CD4-positive, alpha-beta T cell treated with Interleukin-4 for 4 hours (primary cell): ENCODE measurements around the gene LIN28A.

Experiments used
- DNase-seq: peaks from one replicate; pipeline ENCODE4 v3.0.0-alpha.2; 2020

The LIN28A gene

DNA sequence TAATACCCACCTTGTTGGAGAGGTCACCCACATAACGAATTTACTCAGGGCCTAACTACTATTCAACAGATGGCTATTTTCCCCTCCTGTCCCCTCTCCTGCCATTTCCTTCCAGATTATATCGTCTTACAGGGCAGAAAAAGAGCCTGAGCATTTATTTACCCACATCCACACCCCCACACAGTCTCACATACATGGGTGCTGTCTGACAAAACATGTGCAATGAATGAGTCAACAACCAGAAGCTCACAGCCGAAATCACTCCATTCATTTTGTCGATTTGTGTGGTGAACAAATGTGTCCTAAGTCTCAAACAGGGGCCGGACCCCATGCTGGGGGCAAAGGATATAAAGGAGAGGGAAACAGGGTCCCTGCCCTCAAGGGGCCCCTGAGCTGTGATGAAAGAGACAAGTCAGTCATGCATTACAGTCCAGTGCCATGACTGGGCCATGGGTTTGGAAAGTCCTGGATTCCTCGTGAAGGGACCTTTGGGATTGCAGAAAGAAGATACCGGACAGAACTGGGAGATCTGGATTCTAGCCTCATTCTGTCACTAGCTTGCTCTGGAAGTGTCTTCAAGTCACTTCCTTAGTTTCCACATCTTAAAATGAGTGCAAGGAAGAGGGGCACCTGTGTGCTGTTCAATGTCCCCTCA, 21.7 kb upstream of the LIN28A start:
- no peak for DNase-seq

DNA sequence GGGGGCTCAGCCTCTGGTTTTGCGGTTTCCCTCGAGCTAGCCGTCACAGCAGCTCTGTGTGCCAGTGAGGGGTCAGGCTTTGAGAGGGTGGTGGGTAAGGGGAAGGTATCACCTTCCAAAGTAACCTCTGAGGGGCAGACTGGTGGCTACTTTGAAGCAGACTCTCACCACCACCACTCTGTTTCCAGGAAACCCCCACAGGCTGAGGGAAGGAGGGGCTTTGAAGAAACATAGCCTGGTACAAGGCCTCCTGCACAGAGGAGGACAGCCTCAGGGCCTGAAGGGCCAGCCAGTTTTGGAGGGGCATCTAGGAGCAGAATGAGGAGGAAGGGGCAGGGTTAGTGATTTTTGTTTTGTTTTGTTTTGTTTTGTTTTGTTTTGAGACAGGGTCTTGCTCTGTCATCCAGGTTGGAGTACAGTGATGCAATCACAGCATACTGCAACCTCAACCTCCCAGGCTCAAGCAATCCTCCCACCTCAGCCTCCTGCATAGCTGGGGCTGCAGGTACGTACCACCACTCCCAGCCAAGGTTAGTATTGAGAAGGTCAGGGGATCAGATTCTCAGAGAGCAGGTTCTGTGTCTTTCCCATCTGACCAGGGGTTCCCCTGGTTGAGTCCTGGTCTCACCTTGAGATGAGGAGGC, 20.9 kb upstream of the LIN28A start:
- DNase-seq: no peak

DNA sequence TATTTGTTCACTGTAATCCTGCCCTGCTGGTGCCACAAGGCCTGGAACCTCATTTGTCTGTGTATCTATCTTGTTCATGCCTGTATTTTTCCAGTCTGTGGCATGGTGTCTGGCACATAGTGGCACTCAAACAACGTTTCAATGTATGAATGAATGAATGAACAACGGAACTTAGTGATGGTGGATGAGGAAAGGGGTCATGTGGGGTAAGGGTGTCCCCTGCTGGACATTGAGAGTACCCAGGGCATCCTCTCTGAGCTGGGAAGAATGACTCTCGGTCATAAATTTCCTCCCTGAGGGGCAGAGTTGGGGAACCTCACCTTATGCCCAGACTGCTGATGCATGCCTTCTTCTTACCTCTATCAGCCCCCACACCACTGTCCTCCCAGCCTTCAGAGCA, 19.2 kb upstream of the LIN28A start:
- DNase-seq: peak; percentile 53

DNA sequence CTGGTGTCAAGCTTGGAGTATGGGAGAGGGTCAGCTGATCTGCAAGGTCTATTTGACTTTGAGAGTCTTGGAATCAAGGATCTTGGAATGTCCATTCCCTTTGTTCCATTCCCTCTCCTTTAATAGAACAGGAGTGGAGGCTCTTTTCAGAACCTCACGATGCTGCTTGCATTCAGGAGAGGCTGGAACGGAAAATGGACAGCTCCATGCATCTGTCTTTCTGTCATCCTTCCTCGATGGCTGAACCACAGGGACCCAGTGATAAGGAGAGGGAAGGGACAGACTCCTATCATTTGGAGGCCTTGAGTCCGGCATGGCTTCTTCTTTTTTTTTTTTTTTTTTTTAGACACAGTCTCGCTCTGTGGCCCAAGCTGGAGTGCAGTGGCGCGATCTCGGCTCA, 14.9 kb upstream of the LIN28A start:
- DNase-seq: no peak

DNA sequence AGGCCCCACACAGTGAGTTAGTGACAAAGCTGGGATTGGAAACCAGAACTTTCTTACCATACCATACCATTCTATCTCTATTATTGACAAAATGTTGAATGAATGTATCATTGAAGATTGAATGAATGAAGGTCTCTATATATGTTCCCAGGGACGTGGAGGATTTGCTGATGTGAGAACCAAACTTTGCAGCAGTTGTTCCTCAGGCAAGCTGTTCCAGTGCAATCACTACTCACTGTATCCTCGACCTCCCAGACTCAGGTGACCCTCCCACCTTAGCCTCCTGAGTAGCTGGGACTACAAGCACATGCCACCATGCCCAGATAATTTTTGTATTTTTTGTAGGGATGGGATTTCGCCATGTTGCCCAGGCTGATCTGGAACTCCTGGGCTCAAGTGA, 11.6 kb upstream of the LIN28A start:
- DNase-seq: no peak

DNA sequence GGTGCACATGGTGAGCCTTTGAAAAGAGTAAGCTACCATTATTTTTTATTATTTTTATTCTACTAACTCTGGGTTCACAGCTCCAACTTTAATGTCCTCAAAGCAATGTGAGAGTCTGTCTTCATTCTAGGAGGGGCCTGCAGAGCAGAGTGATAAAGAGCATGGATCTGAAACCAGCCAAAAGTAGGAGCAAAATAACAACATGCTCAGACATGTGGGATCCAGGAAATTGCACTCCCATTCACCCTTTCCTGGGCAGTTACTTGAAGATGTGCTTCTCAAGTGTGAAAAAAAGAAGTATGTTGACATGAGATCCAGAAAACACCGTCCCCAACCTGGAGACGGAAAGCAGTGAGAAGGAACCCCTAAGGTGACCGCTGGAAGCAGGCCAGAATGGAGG, 8.7 kb upstream of the LIN28A start:
- no peak for DNase-seq

DNA sequence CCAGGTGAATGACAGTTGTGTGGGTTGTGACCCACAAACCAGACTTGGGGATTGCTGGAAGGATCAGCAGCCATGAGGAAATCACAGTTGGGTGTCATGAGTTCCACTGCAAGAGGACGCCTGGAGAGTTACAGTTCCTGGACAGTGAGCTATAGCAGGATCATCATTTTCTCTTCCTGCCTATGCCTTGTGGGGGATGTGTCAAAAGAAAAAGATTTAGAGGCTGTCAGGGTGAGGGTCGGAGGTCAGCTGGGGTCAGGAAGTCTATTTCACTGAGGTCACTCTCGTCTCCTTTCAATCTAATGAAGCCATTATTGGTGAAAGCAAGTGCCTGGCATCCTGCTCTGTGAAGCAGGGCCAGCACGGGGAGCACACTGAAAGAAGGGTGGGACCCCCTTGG, 7.0 kb upstream of the LIN28A start:
- DNase-seq: no peak

DNA sequence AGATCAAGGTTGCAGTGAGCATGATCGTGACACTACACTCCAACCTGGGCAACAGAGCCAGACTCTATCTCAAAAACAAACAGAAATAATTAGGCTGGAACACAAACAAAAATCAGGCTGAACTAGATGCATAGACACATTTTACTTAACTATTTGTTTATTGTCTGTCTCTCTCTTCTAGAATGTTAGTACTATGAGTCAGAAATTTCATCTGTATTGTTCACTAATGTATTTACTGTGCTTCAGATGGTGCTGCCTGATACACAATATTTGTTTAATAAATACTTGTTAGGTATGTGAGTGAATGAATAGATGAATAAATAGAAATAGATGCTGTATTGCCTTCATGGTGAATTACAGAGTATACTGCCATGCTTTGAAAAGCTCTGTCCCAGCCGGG, 6.0 kb upstream of the LIN28A start:
- DNase-seq: no peak

DNA sequence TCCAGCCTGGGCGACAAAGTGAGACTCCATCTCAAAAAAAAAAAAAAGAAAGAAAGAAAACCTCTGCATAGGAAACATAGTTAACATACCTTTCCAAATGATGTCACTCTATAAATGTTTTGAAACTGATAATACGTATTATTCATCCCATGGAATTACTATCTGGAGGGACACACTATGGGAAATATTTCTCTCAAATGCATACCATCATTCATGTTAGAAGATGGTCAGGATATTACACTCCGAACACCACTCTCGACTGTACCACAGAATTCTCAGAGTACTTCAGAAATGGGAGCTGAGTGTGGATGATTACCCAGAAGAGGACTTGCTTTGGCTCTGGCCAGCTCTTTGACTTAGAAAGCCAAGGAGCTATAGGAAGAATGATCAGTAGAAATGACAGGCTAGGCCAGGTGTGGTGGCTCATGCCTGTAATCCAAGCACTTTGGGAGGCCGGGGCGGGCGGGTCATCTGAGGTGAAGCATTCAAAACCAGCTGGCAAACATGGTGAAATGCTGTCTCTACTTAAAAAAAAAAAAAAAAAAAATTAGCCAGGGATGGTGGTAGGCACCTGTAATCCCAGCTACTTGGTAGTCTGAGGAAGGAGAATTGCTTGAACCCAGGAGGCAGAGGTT, 5.2 kb upstream of the LIN28A start:
- no peak for DNase-seq

DNA sequence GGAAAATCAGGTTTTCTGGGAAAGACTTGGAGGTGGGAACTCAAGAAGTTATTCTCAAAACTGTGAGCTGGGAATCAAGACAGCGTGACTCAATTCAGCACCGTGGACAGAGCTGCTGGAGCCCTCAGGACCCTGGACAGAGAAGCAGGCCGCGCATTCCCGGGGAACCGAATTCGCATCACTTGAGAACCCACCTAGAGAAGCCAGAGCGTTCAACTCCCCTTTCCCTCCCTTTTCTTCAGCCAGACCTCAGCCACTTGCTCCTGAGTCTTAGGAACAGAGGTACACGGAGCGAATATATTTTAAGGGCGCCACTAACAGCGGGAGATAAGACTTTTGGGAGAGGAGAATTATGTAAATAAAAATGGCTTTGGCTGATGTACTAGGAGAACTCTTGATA, 2.0 kb upstream of the LIN28A start:
- peak; percentile 79 for DNase-seq

DNA sequence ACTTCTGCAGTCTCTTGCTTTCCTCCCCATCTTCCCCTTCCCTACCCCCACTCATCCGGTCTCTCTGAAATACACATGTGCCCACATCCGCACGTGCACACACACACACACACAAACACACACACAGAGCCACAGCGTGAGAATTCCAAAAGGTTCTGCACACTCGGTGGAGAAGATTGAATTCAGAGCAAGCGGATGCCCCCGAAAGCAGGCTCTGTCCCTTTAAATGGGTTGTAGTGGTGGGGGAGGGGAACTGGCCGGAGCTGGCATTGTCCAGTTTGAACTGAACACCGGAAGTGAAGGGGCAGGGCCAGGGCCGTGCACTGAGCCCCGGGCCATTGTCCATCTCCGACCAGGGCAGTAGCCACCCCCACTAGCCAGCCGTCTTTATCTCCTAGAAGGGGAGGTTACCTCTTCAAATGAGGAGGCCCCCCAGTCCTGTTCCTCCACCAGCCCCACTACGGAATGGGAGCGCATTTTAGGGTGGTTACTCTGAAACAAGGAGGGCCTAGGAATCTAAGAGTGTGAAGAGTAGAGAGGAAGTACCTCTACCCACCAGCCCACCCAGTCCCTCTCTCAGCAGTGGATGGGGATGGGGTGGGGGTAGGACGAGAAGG, 1.3 kb upstream of the LIN28A start:
- DNase-seq: no peak

DNA sequence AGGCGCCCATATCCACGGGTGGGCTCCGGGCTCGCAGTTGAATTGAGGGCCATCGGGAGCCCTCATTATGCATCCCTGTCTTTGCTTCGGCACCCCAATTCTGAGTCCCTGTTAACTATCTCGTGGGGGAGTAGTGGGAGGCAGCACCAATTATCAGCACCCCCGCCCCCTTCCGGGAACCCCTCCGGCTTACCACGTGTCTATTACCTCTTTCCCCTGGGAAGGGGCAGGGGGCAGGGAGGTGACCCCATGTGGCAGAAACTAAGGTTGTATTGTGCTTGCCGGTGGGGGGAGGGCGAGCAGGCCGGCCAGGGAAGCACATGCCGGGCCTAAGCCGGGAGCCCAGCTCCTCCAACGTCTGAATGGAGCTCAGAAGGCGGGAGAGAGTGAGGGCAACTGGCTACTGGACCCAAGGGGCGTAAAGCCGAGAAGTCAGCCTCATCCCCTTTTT, 1.0 kb downstream of the LIN28A start:
- no peak for DNase-seq

DNA sequence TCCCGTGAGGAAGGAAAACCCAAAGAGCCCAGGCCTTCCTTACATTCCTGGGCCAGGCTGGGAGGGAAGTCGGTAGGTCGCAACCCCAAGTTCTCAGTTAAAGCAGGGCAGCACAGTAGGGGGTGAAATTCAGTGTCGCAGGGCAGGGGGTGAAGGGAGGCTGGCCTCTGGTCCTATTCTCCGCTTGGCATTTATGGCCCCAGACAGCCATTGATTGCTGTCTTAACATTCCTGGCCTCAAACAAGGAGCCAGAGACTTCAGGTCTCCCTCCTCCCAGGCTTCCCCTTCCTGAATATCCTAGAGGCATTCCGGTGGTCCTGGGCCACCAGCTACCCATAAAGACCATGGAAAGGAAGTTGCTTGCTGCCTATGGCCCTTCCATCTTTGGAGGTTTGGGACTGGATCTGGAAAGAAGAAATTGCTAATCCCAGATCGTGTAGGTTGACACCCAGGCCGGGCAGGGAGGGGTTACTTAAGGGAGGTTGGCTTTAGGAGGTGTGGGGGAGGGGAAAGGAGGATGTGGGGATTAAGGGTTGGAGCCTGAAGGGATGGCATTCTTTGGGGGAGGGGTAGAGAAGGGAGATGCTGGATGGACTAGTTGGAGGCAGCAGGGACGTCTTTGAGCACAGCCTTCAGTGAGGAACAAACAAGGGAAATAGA, 1.7 kb downstream of the LIN28A start:
- DNase-seq: no peak

DNA sequence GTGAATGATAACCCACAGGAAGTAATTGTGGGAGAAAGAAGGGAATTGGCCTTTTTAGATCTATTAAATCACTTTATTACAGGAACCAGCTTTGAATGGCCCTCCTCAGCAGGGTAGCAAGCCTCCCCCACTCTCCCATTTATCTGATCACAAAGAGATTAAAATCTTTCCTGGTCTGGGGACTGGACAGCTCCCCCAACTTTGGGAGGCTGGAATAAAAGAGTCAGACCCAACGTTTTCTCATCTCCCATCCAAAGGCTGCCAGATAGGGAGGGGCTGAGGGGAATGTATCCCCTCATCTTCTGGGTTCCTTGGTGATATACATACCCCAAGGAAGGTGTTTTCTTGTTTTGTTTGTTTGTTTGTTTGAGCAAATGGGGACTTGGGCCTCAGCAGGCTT, 2.4 kb downstream of the LIN28A start:
- DNase-seq: no peak

DNA sequence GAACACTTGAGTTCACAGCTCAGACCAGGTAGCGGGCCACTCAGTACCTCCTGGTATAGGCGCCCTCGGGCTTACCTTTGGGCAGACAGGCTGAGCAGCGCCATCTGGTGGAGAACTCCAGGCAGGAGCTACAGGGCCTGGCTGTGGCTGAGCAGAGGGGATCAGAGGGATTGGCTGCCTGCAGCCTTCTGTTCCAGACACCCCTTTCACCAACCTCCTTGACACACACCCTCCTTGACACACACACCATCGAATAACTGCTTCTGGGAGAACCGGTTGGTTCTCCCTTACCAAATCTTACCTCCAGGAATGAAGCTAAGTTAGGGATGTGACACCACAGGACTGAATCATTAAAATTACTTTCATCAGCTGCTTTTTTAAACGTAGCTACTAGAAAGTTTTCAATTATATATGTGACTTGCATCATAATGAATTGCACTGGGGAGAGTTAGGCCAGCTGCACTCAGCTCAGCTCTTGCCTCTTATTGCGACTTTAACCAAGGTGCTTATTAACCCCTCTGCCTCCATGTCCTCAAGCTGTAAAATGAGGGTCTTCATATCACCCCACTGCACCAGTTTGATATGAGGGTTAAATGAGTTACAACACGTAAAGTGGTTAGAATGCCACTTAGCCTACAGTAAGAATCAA, 6.6 kb downstream of the LIN28A start:
- peak; percentile 79 for DNase-seq

DNA sequence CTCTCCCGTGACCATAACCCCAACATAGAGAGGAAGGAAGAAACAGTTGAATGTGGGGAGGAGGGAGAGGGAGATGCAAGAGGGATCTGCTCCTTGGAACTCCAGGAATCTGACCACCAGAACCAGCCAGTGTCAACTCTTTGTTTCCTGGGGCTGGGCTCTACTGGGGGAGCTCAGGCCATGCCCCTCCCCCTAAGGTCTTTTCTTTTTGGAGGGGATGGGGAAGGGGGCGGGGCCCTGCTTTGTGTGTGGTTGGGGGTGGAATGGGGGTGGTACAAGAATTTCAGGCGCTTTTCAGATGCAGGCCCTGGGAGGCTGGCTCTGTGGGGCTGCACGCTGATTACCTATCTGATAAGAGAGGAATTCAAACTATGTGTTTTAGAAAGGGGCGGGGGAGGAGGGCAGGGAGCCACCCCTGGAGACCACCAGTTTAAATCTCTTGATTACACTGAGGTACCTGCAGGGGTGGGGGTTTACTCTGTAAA, 8.3 kb downstream of the LIN28A start:
- no peak for DNase-seq

DNA sequence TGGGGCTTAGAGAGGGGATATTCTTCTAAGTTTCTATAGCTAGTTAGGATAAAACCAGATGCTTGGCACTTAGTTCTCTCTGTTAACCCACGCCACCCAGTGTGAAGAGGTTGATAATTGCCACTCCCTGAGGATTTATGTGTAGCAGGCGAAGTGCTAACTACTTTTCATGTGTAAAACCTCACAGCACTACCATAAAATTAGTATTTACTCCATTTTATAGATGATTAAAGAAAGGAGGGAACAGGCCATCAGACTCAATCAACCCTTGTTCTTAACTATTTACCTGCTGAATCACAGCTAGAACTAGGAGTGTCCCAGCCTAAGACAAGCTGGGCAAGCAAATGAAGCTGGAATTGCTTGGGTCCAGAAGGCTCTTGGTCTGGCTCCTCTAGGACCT, 8.9 kb downstream of the LIN28A start:
- DNase-seq: no peak

DNA sequence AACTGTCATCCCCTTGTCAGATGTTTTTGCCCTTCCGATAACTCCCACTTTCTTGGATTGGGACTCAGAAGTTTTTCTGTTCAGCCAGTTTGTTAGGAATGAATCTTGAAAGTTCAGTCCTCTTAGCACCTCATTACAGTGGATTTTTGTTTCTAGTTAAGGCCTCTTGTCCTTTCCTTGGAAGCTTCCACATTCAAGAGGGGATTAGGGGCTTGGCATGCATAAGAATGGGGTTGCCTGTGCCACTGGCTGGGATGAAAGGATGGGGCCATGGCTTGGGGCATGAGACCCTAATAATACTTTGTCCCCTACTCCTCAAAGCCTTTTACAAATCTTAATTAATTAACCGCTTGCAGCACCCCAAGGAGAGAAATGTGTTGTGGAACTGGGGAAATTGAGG, 19.1 kb downstream of the LIN28A start:
- DNase-seq: no peak

DNA sequence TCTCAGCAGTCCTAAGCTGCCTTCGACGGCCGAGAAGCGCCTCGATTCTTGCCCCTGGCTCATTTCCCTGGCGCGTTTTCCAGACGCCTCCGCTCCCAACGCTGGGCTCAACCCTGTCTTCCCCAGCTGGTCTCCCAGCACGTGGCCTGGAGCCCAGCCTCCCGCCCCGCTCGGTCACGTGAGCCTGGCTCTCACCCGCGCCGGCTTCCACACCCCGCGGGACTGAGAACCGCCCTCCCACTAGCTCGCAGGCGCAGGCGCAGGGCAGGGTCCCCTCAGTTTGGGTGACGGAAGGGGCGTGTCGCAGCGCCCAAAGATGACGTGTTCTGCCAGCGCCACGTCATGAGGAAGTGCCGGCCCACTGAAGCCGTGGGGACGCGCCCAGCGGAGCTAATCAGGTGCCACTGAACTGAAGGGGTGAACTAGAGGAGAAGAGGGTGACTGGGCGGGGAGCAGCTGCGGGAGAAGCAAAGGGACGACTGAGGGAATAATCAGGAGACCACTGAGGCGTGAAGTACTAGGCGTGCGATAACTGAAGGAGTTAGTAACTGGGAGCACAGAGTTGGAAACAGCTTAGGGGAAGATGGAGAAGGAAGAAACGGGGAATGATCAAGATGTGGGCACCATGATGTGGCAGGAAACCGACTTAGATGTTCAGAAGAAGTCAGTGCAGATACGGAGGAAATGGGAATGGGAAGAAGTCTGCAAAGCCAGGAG, 21.5 kb downstream of the LIN28A start, which contains the start of gene DHDDS:
Gene DHDDS (plus strand): TSS at position 343 of the 717 bp plus-strand sequence. CDS start 625 bp downstream, outside the sequence.
- peak; percentile 97 for DNase-seq

DNA sequence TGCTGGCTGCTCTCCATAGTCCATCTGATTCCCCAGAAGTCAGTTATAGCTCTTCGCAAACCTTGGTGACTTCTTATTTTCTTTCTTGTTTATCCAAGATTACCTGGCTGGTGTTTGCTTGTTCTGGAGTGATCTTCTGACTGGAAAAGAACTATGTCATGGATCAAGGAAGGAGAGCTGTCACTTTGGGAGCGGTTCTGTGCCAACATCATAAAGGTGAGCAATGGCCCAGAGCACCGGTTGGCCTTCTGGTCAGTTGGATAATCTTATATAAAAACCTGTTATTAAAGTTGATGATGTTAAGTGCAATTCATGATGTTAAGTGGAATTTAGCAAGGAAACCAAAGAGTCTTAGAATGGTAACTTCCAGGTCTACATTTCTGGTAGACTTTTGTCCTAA, 22.2 kb downstream of the LIN28A start:
- DNase-seq: no peak

DNA sequence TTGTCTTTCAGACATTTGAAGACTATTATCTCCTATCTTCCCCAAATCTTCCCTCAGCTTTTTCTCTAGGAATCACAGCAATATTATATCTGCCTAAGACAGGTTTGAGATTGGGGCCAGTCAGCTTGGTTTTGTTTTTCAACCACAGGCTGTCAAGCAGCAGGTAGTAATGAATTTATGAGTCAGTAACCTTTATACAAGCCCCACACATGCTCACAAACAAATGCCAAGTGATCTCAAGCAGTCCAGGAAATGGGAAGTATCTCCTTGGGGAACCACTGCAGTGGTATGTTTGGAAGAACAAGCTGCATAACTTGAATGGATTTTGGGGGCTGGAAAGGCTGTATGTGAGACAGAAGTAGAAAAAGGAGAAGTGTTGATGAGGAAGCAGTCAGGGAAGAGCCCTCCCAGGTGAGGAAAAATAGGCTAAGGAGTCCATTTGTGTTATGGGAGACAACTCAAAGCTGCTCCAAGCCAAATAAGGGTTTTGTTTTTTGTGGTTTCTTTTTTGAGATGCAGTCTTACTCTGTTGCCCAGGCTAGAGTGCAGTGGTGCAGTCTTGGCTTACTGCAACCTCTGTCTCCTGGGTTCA, 23.6 kb downstream of the LIN28A start:
- DNase-seq: no peak

DNA sequence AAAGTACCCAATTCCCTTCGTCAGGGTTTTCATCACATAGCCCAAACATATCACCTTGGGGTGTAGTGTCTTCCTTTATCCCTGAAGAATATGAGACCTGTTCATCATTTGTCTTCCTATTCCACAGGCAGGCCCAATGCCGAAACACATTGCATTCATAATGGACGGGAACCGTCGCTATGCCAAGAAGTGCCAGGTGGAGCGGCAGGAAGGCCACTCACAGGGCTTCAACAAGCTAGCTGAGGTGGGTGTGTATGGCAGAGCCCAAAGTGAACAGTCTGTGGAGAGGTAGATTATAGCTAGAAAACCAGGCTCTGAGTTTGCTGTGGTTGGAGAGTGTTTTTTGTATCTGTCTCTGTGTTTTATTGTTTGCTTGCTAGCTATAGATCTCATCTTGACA, 27.4 kb downstream of the LIN28A start:
- no peak for DNase-seq
